SK-N-SH treated with all-trans-retinoic acid at 6 μM for 48 hours (cell line): ENCODE data around the gene SHC1.

Experiments used
- CREB5 ChIP-seq: fragments of 250-450 bp; sonication (Bioruptor Pico); IDR thresholded peaks from 2 replicates; pipeline ENCODE4 v1.5.1; 2020; ENCODE audit warnings: low read depth, mild to moderate bottlenecking, moderate library complexity
- GLIS3 ChIP-seq: fragments of 250-450 bp; sonication (Bioruptor Pico); IDR thresholded peaks from 2 replicates; pipeline ENCODE4 v1.5.0; 2020; ENCODE audit warnings: mild to moderate bottlenecking, moderate library complexity
- POU6F1 ChIP-seq: fragments of 250-450 bp; sonication (Bioruptor Pico); IDR thresholded peaks from 2 replicates; pipeline ENCODE4 v1.8.0; 2021; ENCODE audit warnings: low read depth, mild to moderate bottlenecking, moderate library complexity, borderline replicate concordance
- PPARA ChIP-seq: fragments of 250-450 bp; sonication (Bioruptor Pico); IDR thresholded peaks from 2 replicates; pipeline ENCODE4 v1.5.0; 2020; ENCODE audit warnings: mild to moderate bottlenecking, borderline replicate concordance
- SNAI2 ChIP-seq: fragments of 250-450 bp; sonication (Bioruptor Pico); IDR thresholded peaks from 2 replicates; pipeline ENCODE4 v1.5.0; 2020; ENCODE audit warnings: mild to moderate bottlenecking, moderate library complexity
- ZFP30 ChIP-seq: fragments of 450-650 bp; formaldehyde crosslinking; IDR thresholded peaks from 2 replicates; pipeline ENCODE4 v1.5.0; 2022; ENCODE audit warnings: mild to moderate bottlenecking, moderate library complexity
- TF ChIP-seq, protein P1 (sequence below): fragments of 250-450 bp; sonication (Bioruptor Pico); IDR thresholded peaks from 2 replicates; pipeline ENCODE4 v1.8.0; 2020; ENCODE audit warnings: mild to moderate bottlenecking, moderate library complexity, borderline replicate concordance
- TF ChIP-seq, protein P2 (sequence below): fragments of 250-450 bp; sonication (Bioruptor Pico); IDR thresholded peaks from 2 replicates; pipeline ENCODE4 v1.5.0; 2020; ENCODE audit warnings: mild to moderate bottlenecking, moderate library complexity
- TF ChIP-seq, protein P3 (sequence below): fragments of 250-450 bp; sonication (Bioruptor Pico); IDR thresholded peaks from 2 replicates; pipeline ENCODE4 v1.5.1; 2021; ENCODE audit warnings: mild to moderate bottlenecking, moderate library complexity

- TF ChIP-seq, protein P1, sequence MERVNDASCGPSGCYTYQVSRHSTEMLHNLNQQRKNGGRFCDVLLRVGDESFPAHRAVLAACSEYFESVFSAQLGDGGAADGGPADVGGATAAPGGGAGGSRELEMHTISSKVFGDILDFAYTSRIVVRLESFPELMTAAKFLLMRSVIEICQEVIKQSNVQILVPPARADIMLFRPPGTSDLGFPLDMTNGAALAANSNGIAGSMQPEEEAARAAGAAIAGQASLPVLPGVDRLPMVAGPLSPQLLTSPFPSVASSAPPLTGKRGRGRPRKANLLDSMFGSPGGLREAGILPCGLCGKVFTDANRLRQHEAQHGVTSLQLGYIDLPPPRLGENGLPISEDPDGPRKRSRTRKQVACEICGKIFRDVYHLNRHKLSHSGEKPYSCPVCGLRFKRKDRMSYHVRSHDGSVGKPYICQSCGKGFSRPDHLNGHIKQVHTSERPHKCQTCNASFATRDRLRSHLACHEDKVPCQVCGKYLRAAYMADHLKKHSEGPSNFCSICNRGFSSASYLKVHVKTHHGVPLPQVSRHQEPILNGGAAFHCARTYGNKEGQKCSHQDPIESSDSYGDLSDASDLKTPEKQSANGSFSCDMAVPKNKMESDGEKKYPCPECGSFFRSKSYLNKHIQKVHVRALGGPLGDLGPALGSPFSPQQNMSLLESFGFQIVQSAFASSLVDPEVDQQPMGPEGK: no peak
- TF ChIP-seq PPARA (CRISPR knock-in tag) (no peak), CREB5 (CRISPR knock-in tag) (no peak), SNAI2 (CRISPR knock-in tag) (no peak), ZFP30 (CRISPR knock-in tag) (no peak), GLIS3 (CRISPR knock-in tag) (no peak), POU6F1 (CRISPR knock-in tag) (no peak)
- TF ChIP-seq, protein P2, sequence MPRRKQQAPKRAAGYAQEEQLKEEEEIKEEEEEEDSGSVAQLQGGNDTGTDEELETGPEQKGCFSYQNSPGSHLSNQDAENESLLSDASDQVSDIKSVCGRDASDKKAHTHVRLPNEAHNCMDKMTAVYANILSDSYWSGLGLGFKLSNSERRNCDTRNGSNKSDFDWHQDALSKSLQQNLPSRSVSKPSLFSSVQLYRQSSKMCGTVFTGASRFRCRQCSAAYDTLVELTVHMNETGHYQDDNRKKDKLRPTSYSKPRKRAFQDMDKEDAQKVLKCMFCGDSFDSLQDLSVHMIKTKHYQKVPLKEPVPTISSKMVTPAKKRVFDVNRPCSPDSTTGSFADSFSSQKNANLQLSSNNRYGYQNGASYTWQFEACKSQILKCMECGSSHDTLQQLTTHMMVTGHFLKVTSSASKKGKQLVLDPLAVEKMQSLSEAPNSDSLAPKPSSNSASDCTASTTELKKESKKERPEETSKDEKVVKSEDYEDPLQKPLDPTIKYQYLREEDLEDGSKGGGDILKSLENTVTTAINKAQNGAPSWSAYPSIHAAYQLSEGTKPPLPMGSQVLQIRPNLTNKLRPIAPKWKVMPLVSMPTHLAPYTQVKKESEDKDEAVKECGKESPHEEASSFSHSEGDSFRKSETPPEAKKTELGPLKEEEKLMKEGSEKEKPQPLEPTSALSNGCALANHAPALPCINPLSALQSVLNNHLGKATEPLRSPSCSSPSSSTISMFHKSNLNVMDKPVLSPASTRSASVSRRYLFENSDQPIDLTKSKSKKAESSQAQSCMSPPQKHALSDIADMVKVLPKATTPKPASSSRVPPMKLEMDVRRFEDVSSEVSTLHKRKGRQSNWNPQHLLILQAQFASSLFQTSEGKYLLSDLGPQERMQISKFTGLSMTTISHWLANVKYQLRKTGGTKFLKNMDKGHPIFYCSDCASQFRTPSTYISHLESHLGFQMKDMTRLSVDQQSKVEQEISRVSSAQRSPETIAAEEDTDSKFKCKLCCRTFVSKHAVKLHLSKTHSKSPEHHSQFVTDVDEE (CRISPR knock-in tag): no peak
- TF ChIP-seq, protein P3, sequence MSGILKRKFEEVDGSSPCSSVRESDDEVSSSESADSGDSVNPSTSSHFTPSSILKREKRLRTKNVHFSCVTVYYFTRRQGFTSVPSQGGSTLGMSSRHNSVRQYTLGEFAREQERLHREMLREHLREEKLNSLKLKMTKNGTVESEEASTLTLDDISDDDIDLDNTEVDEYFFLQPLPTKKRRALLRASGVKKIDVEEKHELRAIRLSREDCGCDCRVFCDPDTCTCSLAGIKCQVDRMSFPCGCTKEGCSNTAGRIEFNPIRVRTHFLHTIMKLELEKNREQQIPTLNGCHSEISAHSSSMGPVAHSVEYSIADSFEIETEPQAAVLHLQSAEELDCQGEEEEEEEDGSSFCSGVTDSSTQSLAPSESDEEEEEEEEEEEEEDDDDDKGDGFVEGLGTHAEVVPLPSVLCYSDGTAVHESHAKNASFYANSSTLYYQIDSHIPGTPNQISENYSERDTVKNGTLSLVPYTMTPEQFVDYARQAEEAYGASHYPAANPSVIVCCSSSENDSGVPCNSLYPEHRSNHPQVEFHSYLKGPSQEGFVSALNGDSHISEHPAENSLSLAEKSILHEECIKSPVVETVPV (CRISPR knock-in tag): no peak
Observed at GRCh38 chr1:154967331-154967950, 3.1 kb downstream of the SHC1 start.
